B cell (primary cell): ENCODE results near the gene KRT38. TPM values are rescaled to one million over a fixed set of nuclear protein-coding genes. Genes with fewer than 3 reads are reported as not detected.

Experiments
- ATAC-seq: fragments of 200-7000 bp; cut with Tn5 transposase; one replicate; pipeline ENCODE4 v1.10.0; 2021; ENCODE audit warnings: low read depth, mild to moderate bottlenecking, moderate number of reproducible peaks, moderate library complexity
- CTCF ChIA-PET: fragments of 350-600 bp; sonication (Branson Sonifier 250); formaldehyde crosslinking; loops from one replicate; lab custom pipeline; 2021; ENCODE audit warnings: antibody characterized with exemption, inconsistent platforms; lab: Charles Lee
- POLR2A ChIA-PET: fragments of 350-600 bp; sonication (Branson Sonifier 250); formaldehyde crosslinking; loops from one replicate; lab custom pipeline; 2021; ENCODE audit warnings: antibody characterized with exemption; lab: Charles Lee
- DNase-seq: peaks from one replicate; pipeline ENCODE4 v3.0.0; 2013
- H2AFZ ChIP-seq: 2 replicates; pipeline ENCODE4 v1.6.1; 2012; ENCODE audit warnings: mild to moderate bottlenecking, low read depth, low read length; ENCODE audit not compliant: insufficient read depth, poor library complexity, severe bottlenecking
- H3K27ac ChIP-seq, 2 donors: 1 replicate in 1 of 2; 2 replicates in 1 of 2; pipeline ENCODE4 v1.5.1; 2012 to 2013; ENCODE audit warnings: low read length in 2 of 2, mild to moderate bottlenecking in 2 of 2, moderate library complexity in 1 of 2
- H3K27me3 ChIP-seq, 4 experiments: fragments of 200-600 bp in 1 of 4; sonication (generic) in 1 of 4; replicated peaks in 1 of 4; 1 replicate in 2 of 4; 2 replicates in 2 of 4; pipeline versions ENCODE4 v1.6.1 to v1.7.0; 2013 to 2016; ENCODE audit warnings: low read length in 3 of 4, mild to moderate bottlenecking in 2 of 4, mixed read lengths in 1 of 4, moderate library complexity in 1 of 4; ENCODE audit not compliant: insufficient read depth in 4 of 4, control insufficient read depth in 3 of 4; ENCODE audit errors: control extremely low read depth in 1 of 4
- H3K36me3 ChIP-seq, 2 experiments: replicated peaks in 1 of 2; 1 replicate in 1 of 2; 2 replicates in 1 of 2; pipeline versions ENCODE4 v1.6.1 to v1.7.1; 2013; ENCODE audit warnings: low read length in 1 of 2; ENCODE audit not compliant: insufficient read depth in 2 of 2, control insufficient read depth in 1 of 2; ENCODE audit errors: control extremely low read depth in 1 of 2, extremely low read depth in 1 of 2
- H3K4me1 ChIP-seq, 2 donors: fragments of 200-600 bp in 1 of 2; sonication (generic) in 1 of 2; 1 replicate in 1 of 2; 2 replicates in 1 of 2; pipeline versions ENCODE4 v1.5.1 to v1.6.1; 2013 to 2017; ENCODE audit warnings: low read length in 2 of 2; ENCODE audit not compliant: control insufficient read depth in 2 of 2, insufficient read depth in 2 of 2
- H3K4me2 ChIP-seq: replicated peaks from 2 replicates; pipeline ENCODE3; 2012; ENCODE audit warnings: mild to moderate bottlenecking, low read depth, low read length; ENCODE audit not compliant: poor library complexity, severe bottlenecking
- H3K4me3 ChIP-seq, 5 experiments: fragments of 200-600 bp in 1 of 5; sonication (generic) in 1 of 5; 1 replicate in 3 of 5; 2 replicates in 2 of 5; pipeline versions ENCODE4 v1.5.1 to v1.7.0; 2011 to 2016; ENCODE audit warnings: low read length in 4 of 5, mild to moderate bottlenecking in 4 of 5, low read depth in 2 of 5, control low read depth in 1 of 5, moderate library complexity in 1 of 5; ENCODE audit not compliant: insufficient read depth in 1 of 5; ENCODE audit errors: control extremely low read depth in 1 of 5, extremely low read depth in 1 of 5
- H3K79me2 ChIP-seq: fragments of 200-600 bp; sonication (generic); one replicate; pipeline ENCODE4 v1.6.0; 2016; ENCODE audit warnings: low read length; ENCODE audit not compliant: control insufficient read depth, insufficient read depth
- H3K9ac ChIP-seq: fragments of 200-600 bp; sonication (generic); 2 replicates; pipeline ENCODE4 v1.6.1; 2017; ENCODE audit warnings: mild to moderate bottlenecking, low read length, moderate library complexity
- H3K9me3 ChIP-seq, 3 donors: one replicate each; pipeline versions ENCODE4 v1.6.1 to v1.7.1; 2013; ENCODE audit warnings: low read length in 2 of 3; ENCODE audit not compliant: control insufficient read depth in 2 of 3, insufficient read depth in 1 of 3; ENCODE audit errors: control extremely low read depth in 1 of 3
- H4K20me1 ChIP-seq: 2 replicates; pipeline ENCODE4 v1.6.0; 2012; ENCODE audit warnings: mild to moderate bottlenecking, low read length; ENCODE audit not compliant: insufficient read depth, control insufficient read depth, poor library complexity, severe bottlenecking
- H3K27ac Mint-ChIP-seq: one replicate; pipeline ENCODE4 v1.8.0; 2021; ENCODE audit warnings: mixed read lengths
- H3K27me3 Mint-ChIP-seq: one replicate; pipeline ENCODE4 v1.8.0; 2021; ENCODE audit warnings: mixed read lengths
- H3K4me1 Mint-ChIP-seq: one replicate; pipeline ENCODE4 v1.8.0; 2021; ENCODE audit warnings: mixed read lengths
- H3K4me3 Mint-ChIP-seq: one replicate; pipeline ENCODE4 v1.8.0; 2021; ENCODE audit warnings: mixed read lengths
- H3K9me3 Mint-ChIP-seq: one replicate; pipeline ENCODE4 v1.8.0; 2022; ENCODE audit warnings: mixed read lengths; ENCODE audit not compliant: insufficient read depth
- CTCF ChIP-seq: fragments of 200-600 bp; IDR thresholded peaks from one replicate; pipeline ENCODE4 v1.8.0; 2022; ENCODE audit warnings: antibody characterized with exemption, mild to moderate bottlenecking
- EZH2 ChIP-seq: IDR thresholded peaks from 2 replicates; pipeline ENCODE4 v1.6.1; 2012; ENCODE audit warnings: borderline replicate concordance, low read depth, mild to moderate bottlenecking, moderate library complexity, low read length; ENCODE audit not compliant: insufficient read depth, poor library complexity, severe bottlenecking
- WGBS: methylation state at CpG from one replicate; pipeline ENCODE4 v1.1.5; 2013; ENCODE audit warnings: missing lambda C conversion rate; ENCODE audit not compliant: insufficient coverage; 5-methylcytosine and 5-hydroxymethylcytosine counted together
- intact Hi-C: fragments of 100-400 bp; cut with micrococcal nuclease; formaldehyde crosslinking; loops from one replicate; pipeline ENCODE4 v1.10.0; 2022
- polyA plus RNA-seq: library from polyadenylated mRNA; depleted of rRNA; stranded (reverse); fragments of >200 nt; gene quantifications from 2 replicates; pipeline ENCODE4 v1.2.3, GENCODE V29; 2012
- total RNA-seq, 2 donors: library from RNA; stranded (reverse); fragments of 120-200 nt in 1 of 2; gene quantifications; 1 replicate in 1 of 2; 2 replicates in 1 of 2; pipeline versions ENCODE4 v1.2.3 to v1.2.4, GENCODE V29; 2013 to 2022

KRT38 gene
- total and polyA plus RNA-seq, 2 donors (not counting 1 experiment from before 2014, with no cell fraction given) = not detected

- Histone ChIP-seq H4K20me1 (no peaks in the 10 kb centered on the region), H3K27ac (no peak overlapping the region), H3K9me3 (no peaks in the 10 kb centered on the region), H3K4me1 (no peaks in the 10 kb centered on the region), H3K9ac (no peak overlapping the region), H3K79me2 (no peaks in the 10 kb centered on the region), H3K36me3 (no peaks in the 10 kb centered on the region), H2AFZ (no peak overlapping the region), H3K27me3 (no peaks in the 10 kb centered on the region), H3K4me2 (no peak overlapping the region), H3K4me3 (no peak overlapping the region)
- Mint-ChIP-seq H3K4me3 (no peak overlapping the region), H3K4me1 (no peaks in the 10 kb centered on the region), H3K27ac (no peak overlapping the region), H3K9me3 (no peaks in the 10 kb centered on the region), H3K27me3 (peaks cover 6% of the 10 kb centered on the region)
- TF ChIP-seq EZH2 = no peak
- no peak for TF ChIP-seq CTCF
- DNase-seq (no peak), ATAC-seq (no peak)
- no CpG with 5 or more reads among the region's 2 CpGs for whole genome bisulfite sequencing
- CTCF ChIA-PET = interaction anchor here (0.7 kb wide), 1 partner anchor 9 kb away, joined by 3 read pairs; no protein-coding TSS in a partner anchor
- intact Hi-C loops = no loop called here
- POLR2A ChIA-PET = no interaction called here
Observed at GRCh38 chr17:41413982-41414381, 26.8 kb downstream of the KRT38 start.

GRCh38 chr17:41413353-41413957, 27.3 kb downstream of the KRT38 start:
- ChIA-PET POLR2A (no interaction called here), CTCF (interaction anchor here (0.7 kb wide), 1 partner anchor 8 kb away, joined by 3 read pairs; no protein-coding TSS in a partner anchor)
- no peaks in the 10 kb centered on the region for H3K36me3 ChIP-seq
- H3K27me3 ChIP-seq = no peaks in the 10 kb centered on the region
- 67% methylated on average over 4 of the region's 5 CpGs for WGBS
- no peak for ATAC-seq
- no peak overlapping the region for H3K27ac ChIP-seq
- Mint-ChIP-seq H3K27me3 (peaks cover 6% of the 10 kb centered on the region), H3K4me1 (no peaks in the 10 kb centered on the region), H3K4me3 (no peak overlapping the region), H3K9me3 (no peaks in the 10 kb centered on the region), H3K27ac (no peak overlapping the region)
- intact Hi-C loops = no loop called here
- H3K79me2 ChIP-seq = no peaks in the 10 kb centered on the region
- no peak for DNase-seq
- no peaks in the 10 kb centered on the region for H4K20me1 ChIP-seq
- H3K4me3 ChIP-seq = no peak overlapping the region
- TF ChIP-seq EZH2 = no peak
- no peaks in the 10 kb centered on the region for H3K9me3 ChIP-seq
- no peak overlapping the region for H3K9ac ChIP-seq
- H2AFZ ChIP-seq = no peak overlapping the region
- no peak overlapping the region for H3K4me2 ChIP-seq
- H3K4me1 ChIP-seq = no peaks in the 10 kb centered on the region
